Endothelial cell (in vitro differentiated cells): ENCODE results near the gene ATG12. TPM values are rescaled to one million over a fixed set of nuclear protein-coding genes. Genes with fewer than 3 reads are reported as not detected.
A peak's percentile ranks its signal among the peaks of the same experiment; 100 is the strongest.
"Not testable (repeated sequence)": the region's sequence is repeated elsewhere in the genome, so short reads cannot be mapped to it uniquely, and the experiment has no call there.

ENCODE experiments used
- DNase-seq: peaks from one replicate; pipeline ENCODE4 v3.0.0; 2021; ENCODE audit warnings: low spot score
- H3K27ac Mint-ChIP-seq: one replicate; pipeline ENCODE4 v1.8.0; 2021; ENCODE audit warnings: mixed read lengths, inconsistent platforms; ENCODE audit not compliant: unreplicated experiment
- H3K27me3 Mint-ChIP-seq: one replicate; pipeline ENCODE4 v1.8.0; 2021; ENCODE audit warnings: mild to moderate bottlenecking, moderate library complexity, mixed read lengths, inconsistent platforms; ENCODE audit not compliant: unreplicated experiment
- H3K36me3 Mint-ChIP-seq: one replicate; pipeline ENCODE4 v1.8.0; 2021; ENCODE audit warnings: mild to moderate bottlenecking, low read depth, mixed read lengths, inconsistent platforms; ENCODE audit not compliant: unreplicated experiment
- H3K4me1 Mint-ChIP-seq: one replicate; pipeline ENCODE4 v1.8.0; 2021; ENCODE audit warnings: mild to moderate bottlenecking, mixed read lengths, inconsistent platforms; ENCODE audit not compliant: unreplicated experiment
- H3K4me3 Mint-ChIP-seq: one replicate; pipeline ENCODE4 v1.8.0; 2021; ENCODE audit warnings: mild to moderate bottlenecking, mixed read lengths, inconsistent platforms; ENCODE audit not compliant: unreplicated experiment
- H3K9me3 Mint-ChIP-seq: one replicate; pipeline ENCODE4 v1.8.0; 2021; ENCODE audit warnings: mixed read lengths, inconsistent platforms; ENCODE audit not compliant: unreplicated experiment
- long read RNA-seq: library from polyadenylated mRNA; unstranded; transcript quantifications from one replicate; pipeline ENCODE4 v2.0.0, GENCODE V29; 2020; ENCODE audit not compliant: unreplicated experiment
- total RNA-seq: library from RNA; stranded (reverse); fragmentation: NEBNext Ultra II Directional; extraction: Animal tissue kit (Norgen Biotek cat#: 25700); gene quantifications from one replicate; pipeline ENCODE4 v1.2.1, GENCODE V29; 2021; ENCODE audit not compliant: unreplicated experiment
- TF ChIP-seq, protein P1 (sequence below): fragments of 200-600 bp; sonication (generic); IDR thresholded peaks from one replicate; pipeline ENCODE4 v1.5.0; 2021; ENCODE audit warnings: antibody characterized with exemption; ENCODE audit not compliant: unreplicated experiment

Gene ATG12
- total RNA-seq: 50.8 TPM
- long read RNA-seq, full-length matches to known transcripts: 32 of 34 reads
- long read RNA-seq, partial matches to known transcripts: 1 of 34 reads
- long read RNA-seq, other reads (novel, unspliced or antisense): 1 of 34 reads

DNA sequence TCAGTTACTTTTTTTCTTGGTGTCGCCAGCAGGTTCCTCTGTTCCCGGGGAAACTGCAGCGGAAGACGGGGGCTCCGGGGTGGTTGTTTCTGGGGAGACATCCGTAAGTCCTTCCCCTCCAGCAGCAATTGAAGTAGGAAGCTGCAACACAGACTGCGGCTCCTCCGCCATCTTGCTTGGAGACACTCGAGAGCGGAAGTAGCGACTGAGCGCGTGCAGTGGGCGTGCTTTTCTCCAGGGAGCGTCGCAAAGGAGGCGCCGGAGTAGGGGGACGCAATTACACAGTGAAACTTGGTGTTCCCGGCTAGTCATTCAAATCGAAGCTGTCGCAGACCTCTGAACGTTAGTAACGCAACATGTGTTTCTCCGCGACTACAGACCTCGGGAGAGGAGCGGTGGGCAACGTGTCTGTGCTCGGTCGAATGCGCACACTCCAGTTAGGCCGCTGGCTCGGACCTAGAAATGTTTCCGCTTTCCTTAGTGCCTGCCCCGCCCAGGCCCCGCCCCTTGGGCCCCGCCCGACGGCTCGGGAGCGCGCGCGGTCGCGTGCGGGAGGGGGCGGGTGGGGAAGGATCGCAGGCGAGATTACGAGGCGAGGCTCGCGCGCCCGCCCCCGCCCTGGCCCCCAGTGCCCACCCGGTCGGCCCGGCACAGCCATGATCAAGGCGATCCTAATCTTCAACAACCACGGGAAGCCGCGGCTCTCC lies at the start of gene ATG12, which contains the start of gene AP3S1:
ATG12 (minus strand) TSS at position 184 of the 707 bp plus-strand sequence; CDS start at position 171, 13 bp downstream.
AP3S1 (plus strand) TSS at position 554 of the 707 bp plus-strand sequence; CDS start at position 657, 103 bp downstream.
- Mint-ChIP-seq H3K4me3 (peak within 1 kb of the TSS; percentile 98), H3K4me1 (peaks cover 41% of the 10 kb centered on the region), H3K36me3 (peaks cover 7% of the 10 kb centered on the region), H3K27ac (peak within 1 kb of the TSS; percentile 100), H3K9me3 (no peaks in the 10 kb centered on the region), H3K27me3 (peaks cover 16% of the 10 kb centered on the region)
- TF ChIP-seq, protein P1, sequence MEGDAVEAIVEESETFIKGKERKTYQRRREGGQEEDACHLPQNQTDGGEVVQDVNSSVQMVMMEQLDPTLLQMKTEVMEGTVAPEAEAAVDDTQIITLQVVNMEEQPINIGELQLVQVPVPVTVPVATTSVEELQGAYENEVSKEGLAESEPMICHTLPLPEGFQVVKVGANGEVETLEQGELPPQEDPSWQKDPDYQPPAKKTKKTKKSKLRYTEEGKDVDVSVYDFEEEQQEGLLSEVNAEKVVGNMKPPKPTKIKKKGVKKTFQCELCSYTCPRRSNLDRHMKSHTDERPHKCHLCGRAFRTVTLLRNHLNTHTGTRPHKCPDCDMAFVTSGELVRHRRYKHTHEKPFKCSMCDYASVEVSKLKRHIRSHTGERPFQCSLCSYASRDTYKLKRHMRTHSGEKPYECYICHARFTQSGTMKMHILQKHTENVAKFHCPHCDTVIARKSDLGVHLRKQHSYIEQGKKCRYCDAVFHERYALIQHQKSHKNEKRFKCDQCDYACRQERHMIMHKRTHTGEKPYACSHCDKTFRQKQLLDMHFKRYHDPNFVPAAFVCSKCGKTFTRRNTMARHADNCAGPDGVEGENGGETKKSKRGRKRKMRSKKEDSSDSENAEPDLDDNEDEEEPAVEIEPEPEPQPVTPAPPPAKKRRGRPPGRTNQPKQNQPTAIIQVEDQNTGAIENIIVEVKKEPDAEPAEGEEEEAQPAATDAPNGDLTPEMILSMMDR: no peak
- DNase-seq: peak; percentile 89

DNA sequence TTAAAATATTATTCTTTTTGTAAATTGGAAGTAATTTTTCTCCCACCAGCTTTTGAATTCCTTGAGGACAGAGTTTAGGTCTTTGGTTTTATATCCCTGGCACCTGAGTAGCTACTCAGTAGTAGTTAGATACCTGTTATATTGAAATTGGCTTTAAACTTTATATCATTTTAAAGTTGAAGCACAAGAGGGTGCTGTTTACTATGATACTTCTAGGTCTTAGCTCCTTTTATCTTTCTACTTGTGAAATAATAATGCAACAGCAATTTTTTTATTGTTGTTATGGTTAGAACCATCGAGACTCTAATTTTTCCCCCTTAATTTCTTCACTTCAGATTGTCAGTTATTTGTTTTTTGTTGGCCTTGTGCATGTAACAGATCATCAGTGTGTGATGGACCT lies 46.7 kb upstream of the ATG12 start:
- Mint-ChIP-seq H3K27ac (no peak overlapping the region), H3K27me3 (no peaks in the 10 kb centered on the region), H3K4me3 (no peak overlapping the region), H3K36me3 (peaks cover 5% of the 10 kb centered on the region), H3K9me3 (no peaks in the 10 kb centered on the region), H3K4me1 (no peaks in the 10 kb centered on the region)
- TF ChIP-seq, protein P1: no peak
- no peak for DNase-seq

DNA sequence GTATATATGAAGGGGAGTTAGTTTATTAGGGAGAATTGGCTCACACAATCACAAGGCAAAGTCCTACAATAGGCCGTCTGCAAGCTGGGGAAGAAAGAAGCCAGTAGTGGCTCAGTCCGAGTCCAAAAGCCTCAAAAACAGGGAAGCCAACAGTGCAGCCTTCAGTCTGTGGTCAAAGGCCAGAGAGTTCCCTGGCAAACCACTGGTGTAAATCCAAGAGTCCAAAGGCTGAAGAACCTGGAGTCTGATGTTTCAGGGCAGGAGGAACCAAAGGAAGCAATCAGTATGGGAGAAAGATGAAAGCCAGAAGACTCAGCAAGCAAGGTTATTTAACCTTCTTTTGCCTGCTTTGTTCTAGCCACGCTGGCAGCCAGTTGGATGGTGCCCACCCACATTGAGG lies 43.8 kb upstream of the ATG12 start:
- H3K4me1 Mint-ChIP-seq, H3K27ac Mint-ChIP-seq, H3K27me3 Mint-ChIP-seq, H3K9me3 Mint-ChIP-seq, H3K4me3 Mint-ChIP-seq, DNase-seq: not testable (repeated sequence)
- H3K36me3 Mint-ChIP-seq: peaks cover 11% of the 10 kb centered on the region

DNA sequence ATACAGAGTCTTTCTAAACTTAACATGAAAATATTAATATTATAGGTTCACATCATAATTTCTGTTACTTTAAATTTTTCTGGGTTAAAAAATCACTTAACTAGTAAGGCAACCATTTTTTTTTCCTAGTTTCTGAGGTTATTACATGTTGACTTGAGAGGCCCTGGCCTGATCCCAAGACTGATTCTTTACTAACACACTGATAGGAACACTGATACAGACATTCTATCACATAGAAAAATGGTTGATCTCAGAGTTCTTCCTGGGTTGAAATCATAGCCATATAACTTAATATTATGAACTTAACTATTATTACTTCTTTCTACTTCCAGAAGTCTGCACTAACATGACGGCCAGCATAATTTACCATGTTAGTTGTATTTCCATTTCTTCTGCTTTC lies 43.3 kb upstream of the ATG12 start:
- DNase-seq: no peak
- Mint-ChIP-seq H3K27ac (no peak overlapping the region), H3K9me3 (no peaks in the 10 kb centered on the region), H3K36me3 (peaks cover 11% of the 10 kb centered on the region), H3K4me1 (no peaks in the 10 kb centered on the region), H3K4me3 (no peak overlapping the region), H3K27me3 (no peaks in the 10 kb centered on the region)
- TF ChIP-seq, protein P1: no peak

DNA sequence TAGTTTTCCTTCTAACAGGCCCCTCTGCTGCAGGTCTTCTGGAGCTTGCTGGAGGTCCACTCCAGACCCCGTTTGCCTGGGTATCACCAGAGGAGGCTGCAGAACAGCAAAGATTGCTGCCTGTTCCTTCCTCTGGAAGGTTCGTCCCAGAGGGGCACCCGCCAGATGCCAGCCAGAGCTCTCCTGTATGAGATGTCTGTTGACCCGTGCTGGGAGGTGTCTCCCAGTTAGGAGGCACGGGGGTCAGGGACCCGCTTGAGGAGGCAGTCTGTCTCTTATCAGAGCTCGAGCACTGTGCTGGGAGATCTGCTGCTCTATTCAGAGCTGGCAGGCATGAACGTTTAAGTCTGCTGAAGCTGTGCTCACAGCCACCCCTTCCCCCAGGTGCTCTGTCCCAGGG lies 41.1 kb upstream of the ATG12 start:
- DNase-seq, H3K27ac Mint-ChIP-seq, H3K4me1 Mint-ChIP-seq: not testable (repeated sequence)

DNA sequence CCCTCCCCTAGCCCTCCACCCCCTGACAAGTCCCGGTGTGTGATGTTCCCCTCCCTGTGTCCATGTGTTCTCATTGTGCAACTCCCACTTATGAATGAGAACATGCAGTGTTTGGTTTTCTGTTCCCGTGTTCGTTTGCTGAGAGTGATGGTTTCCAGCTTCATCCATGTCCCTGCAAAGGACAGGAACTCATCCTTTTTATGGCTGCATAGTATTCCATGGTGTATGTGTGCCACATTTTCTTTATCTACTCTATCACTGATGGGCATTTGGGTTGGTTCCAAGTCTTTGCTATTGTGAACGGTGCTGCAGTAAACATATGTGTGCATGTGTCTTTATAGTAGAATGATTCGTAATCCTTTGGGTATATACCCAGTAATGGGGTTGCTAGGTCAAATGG lies 36.0 kb upstream of the ATG12 start:
- not testable (repeated sequence) for H3K27me3 Mint-ChIP-seq, H3K36me3 Mint-ChIP-seq, H3K27ac Mint-ChIP-seq, H3K4me1 Mint-ChIP-seq, H3K4me3 Mint-ChIP-seq, H3K9me3 Mint-ChIP-seq, DNase-seq

More for the DNA sequence above, 41.1 kb upstream of the ATG12 start:
- not testable (repeated sequence) for H3K9me3 Mint-ChIP-seq, H3K4me3 Mint-ChIP-seq, H3K27me3 Mint-ChIP-seq
- H3K36me3 Mint-ChIP-seq: peaks cover 11% of the 10 kb centered on the region
